ENCODE data around the gene PLPP4. TPM values are rescaled to one million over a fixed set of nuclear protein-coding genes. Genes with fewer than 3 reads are reported as not detected.

Gene PLPP4
- total RNA-seq, 1 experiment from 2014 or later: not detected

DNA sequence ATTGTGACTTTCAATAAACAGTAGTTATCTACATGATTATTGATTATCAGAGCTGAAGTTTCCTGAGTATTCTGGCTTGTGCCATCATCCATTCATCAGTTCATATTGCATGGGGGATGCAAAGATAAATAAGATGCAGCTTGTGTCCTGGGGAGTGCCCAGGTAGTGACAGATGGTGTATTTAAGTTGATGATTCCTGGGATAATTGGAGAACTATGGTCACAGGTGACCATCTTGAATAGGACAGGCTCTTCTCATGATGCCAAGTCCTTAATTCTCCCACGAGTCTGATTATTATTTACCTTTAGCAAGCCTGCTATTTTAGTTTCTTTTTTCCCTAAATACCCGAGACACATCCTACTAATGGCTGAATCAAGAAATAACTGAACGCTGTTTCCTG lies 64.9 kb downstream of the PLPP4 start:
- Histone ChIP-seq H3K4me1 (ENCODE audit: insufficient read depth, low read length, poor library complexity, severe bottlenecking) (no peaks in the 10 kb centered on the region), H3K9me3 (ENCODE audit: low read depth, low read length, poor library complexity, severe bottlenecking) (no peaks in the 10 kb centered on the region), H3K36me3 (ENCODE audit: insufficient read depth, low read length, poor library complexity, severe bottlenecking) (no peaks in the 10 kb centered on the region), H3K27ac (ENCODE audit: low read depth, low read length, poor library complexity, severe bottlenecking) (no peak overlapping the region), H3K27me3 (replicated peaks; ENCODE audit: insufficient read depth, low read depth, low read length, poor library complexity) (peaks cover 73% of the 10 kb centered on the region), H3K4me3 (ENCODE audit: low read depth, low read length, poor library complexity, severe bottlenecking) (no peak overlapping the region)
- DNase-seq (ENCODE audit: low spot score): no peak
- intact Hi-C loops (cut with micrococcal nuclease; ENCODE audit: unreplicated experiment): no loop called here
- TF ChIP-seq EZH2 (IDR thresholded peaks at IDR 0.05; ENCODE audit: borderline replicate concordance, low read depth, low read length, poor library complexity, severe bottlenecking): no peak
- TF ChIP-seq, protein P1, sequence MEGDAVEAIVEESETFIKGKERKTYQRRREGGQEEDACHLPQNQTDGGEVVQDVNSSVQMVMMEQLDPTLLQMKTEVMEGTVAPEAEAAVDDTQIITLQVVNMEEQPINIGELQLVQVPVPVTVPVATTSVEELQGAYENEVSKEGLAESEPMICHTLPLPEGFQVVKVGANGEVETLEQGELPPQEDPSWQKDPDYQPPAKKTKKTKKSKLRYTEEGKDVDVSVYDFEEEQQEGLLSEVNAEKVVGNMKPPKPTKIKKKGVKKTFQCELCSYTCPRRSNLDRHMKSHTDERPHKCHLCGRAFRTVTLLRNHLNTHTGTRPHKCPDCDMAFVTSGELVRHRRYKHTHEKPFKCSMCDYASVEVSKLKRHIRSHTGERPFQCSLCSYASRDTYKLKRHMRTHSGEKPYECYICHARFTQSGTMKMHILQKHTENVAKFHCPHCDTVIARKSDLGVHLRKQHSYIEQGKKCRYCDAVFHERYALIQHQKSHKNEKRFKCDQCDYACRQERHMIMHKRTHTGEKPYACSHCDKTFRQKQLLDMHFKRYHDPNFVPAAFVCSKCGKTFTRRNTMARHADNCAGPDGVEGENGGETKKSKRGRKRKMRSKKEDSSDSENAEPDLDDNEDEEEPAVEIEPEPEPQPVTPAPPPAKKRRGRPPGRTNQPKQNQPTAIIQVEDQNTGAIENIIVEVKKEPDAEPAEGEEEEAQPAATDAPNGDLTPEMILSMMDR (conservative IDR thresholded peaks at IDR 0.05; ENCODE audit: low read depth, low read length): no peak
- BruUV-seq (replicated peaks): no TSS peak
- ChIA-PET POLR2A (ENCODE audit: low non-redundant PET) (no interaction called here), CTCF (no interaction called here)

DNA sequence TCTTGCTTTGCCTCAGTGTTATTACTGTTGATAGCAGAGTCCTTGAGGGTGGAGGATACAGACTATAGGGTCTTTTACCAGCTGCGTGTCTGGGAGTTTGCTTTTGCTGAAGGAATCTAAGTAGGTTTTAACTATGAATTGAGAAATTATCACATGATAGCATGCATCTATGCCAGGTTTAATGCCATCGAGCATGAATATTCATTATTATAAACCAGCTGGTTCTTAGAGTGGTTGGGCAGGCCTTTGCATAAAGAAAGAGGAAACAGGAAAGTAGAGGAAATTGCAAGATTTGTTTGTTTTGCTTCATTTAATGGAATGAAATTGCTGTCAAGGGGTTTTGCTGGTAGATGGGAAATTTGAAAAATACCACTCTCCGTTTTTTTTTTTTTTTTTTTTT lies 70.7 kb downstream of the PLPP4 start:
- Histone ChIP-seq H3K27me3 (replicated peaks; ENCODE audit: insufficient read depth, low read depth, low read length, poor library complexity) (peaks cover 52% of the 10 kb centered on the region), H3K36me3 (ENCODE audit: insufficient read depth, low read length, poor library complexity, severe bottlenecking) (no peaks in the 10 kb centered on the region), H3K4me3 (ENCODE audit: low read depth, low read length, poor library complexity, severe bottlenecking) (no peak overlapping the region), H3K27ac (ENCODE audit: low read depth, low read length, poor library complexity, severe bottlenecking) (no peak overlapping the region), H3K4me1 (ENCODE audit: insufficient read depth, low read length, poor library complexity, severe bottlenecking) (no peaks in the 10 kb centered on the region), H3K9me3 (ENCODE audit: low read depth, low read length, poor library complexity, severe bottlenecking) (no peaks in the 10 kb centered on the region)
- no TSS peak for BruUV-seq (replicated peaks)
- DNase-seq (ENCODE audit: low spot score): no peak
- CTCF ChIA-PET: no interaction called here
- intact Hi-C loops (cut with micrococcal nuclease; ENCODE audit: unreplicated experiment): no loop called here
- TF ChIP-seq EZH2 (IDR thresholded peaks at IDR 0.05; ENCODE audit: borderline replicate concordance, low read depth, low read length, poor library complexity, severe bottlenecking): no peak
- TF ChIP-seq, protein P1 (conservative IDR thresholded peaks at IDR 0.05; ENCODE audit: low read depth, low read length): no peak
- POLR2A ChIA-PET (ENCODE audit: low non-redundant PET): no interaction called here

DNA sequence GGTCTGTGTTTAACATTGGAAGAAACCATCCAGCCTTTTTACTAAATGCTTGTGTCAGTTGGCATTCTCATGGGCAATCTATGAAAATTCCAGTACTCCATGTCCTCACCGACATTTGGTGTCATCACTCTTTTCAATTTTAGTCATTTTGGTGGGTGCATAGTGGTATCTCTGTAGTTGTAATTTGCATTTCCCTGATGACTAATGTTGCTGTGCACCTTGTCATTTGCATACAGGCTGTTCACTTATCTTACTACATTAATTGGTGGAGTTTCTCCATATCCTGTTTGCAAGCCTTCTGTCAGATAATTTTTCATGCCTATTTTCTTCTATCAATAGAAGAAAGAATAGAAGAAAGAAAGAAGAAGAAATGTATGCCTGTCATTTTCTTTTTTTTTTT lies 73.7 kb downstream of the PLPP4 start:
- TF ChIP-seq, protein P1 (conservative IDR thresholded peaks at IDR 0.05; ENCODE audit: low read depth, low read length): no peak
- no peak for TF ChIP-seq EZH2 (IDR thresholded peaks at IDR 0.05; ENCODE audit: borderline replicate concordance, low read depth, low read length, poor library complexity, severe bottlenecking)
- H3K9me3 ChIP-seq (ENCODE audit: low read depth, low read length, poor library complexity, severe bottlenecking): no peaks in the 10 kb centered on the region
- H3K4me1 ChIP-seq (ENCODE audit: insufficient read depth, low read length, poor library complexity, severe bottlenecking): no peaks in the 10 kb centered on the region
- peaks cover 54% of the 10 kb centered on the region for H3K27me3 ChIP-seq (replicated peaks; ENCODE audit: insufficient read depth, low read depth, low read length, poor library complexity)
- no peak for DNase-seq (ENCODE audit: low spot score)
- no peak overlapping the region for H3K27ac ChIP-seq (ENCODE audit: low read depth, low read length, poor library complexity, severe bottlenecking)
- H3K4me3 ChIP-seq (ENCODE audit: low read depth, low read length, poor library complexity, severe bottlenecking): no peak overlapping the region
- no peaks in the 10 kb centered on the region for H3K36me3 ChIP-seq (ENCODE audit: insufficient read depth, low read length, poor library complexity, severe bottlenecking)
- POLR2A ChIA-PET (ENCODE audit: low non-redundant PET): no interaction called here
- CTCF ChIA-PET: no interaction called here
- no TSS peak for BruUV-seq (replicated peaks)
- intact Hi-C loops (cut with micrococcal nuclease; ENCODE audit: unreplicated experiment): no loop called here
